Activated naive CD4-positive, alpha-beta T cell treated with anti-CD3 and anti-CD28 coated beads, Interleukin-2, amount 10 ng/mL, durations not matched to agents 7 days and 5 days (primary cell): Measurements from ENCODE around the gene STAT5A.

ENCODE experiments used
- CTCF ChIA-PET: fragments of 350-600 bp; sonication (Branson Sonifier 250); formaldehyde crosslinking; loops from one replicate; lab custom pipeline; 2021; ENCODE audit warnings: antibody characterized with exemption; lab: Charles Lee
- DNase-seq: peaks from one replicate; pipeline ENCODE4 v3.0.0-alpha.2; 2020
- H3K27ac Mint-ChIP-seq: one replicate; pipeline ENCODE4 v1.8.0; 2021; ENCODE audit warnings: mild to moderate bottlenecking, moderate library complexity, mixed read lengths
- H3K27me3 Mint-ChIP-seq: one replicate; pipeline ENCODE4 v1.8.0; 2021; ENCODE audit warnings: mild to moderate bottlenecking, mixed read lengths
- H3K36me3 Mint-ChIP-seq: one replicate; pipeline ENCODE4 v1.8.0; 2021; ENCODE audit warnings: mixed read lengths
- H3K4me1 Mint-ChIP-seq: one replicate; pipeline ENCODE4 v1.8.0; 2021; ENCODE audit warnings: mixed read lengths
- H3K4me3 Mint-ChIP-seq: one replicate; pipeline ENCODE4 v1.8.0; 2021; ENCODE audit warnings: mild to moderate bottlenecking, moderate library complexity, mixed read lengths
- H3K9me3 Mint-ChIP-seq: one replicate; pipeline ENCODE4 v1.8.0; 2021; ENCODE audit warnings: mixed read lengths

The STAT5A gene

DNA sequence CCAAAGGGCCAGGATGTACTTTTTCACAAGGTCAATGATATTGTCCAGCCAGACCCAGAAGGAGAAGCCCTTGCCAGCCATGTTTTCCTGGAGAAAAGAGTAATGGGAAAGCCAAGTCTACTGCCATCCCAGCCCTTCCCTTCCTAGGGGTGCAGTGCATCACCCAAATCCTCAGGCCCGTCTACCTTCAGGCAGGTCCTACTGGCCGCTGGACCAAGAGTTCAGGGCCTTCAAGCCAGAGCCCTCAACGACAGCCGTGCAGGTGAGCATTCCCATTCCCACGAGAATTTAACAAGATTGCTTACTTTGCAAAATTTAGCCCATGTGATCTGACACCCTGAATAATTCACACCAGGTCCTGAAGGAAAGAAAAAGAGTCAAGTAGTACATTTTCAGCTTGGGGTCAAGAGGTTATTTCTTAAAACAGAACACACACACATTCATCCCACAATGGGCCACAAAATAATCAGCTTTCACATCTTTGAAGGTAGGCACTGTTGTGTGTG lies 35.0 kb downstream of the STAT5A start:
- Mint-ChIP-seq H3K4me1 (peaks cover 49% of the 10 kb centered on the region), H3K9me3 (no peaks in the 10 kb centered on the region), H3K36me3 (peaks cover 60% of the 10 kb centered on the region), H3K4me3 (no peak overlapping the region), H3K27me3 (no peaks in the 10 kb centered on the region), H3K27ac (peak overlapping the region; percentile 78)
- DNase-seq = no peak
- CTCF ChIA-PET = interaction anchor here (0.7 to 8.1 kb wide), 16 partner anchors 11 to 101 kb away, joined by 3 to 237 read pairs (median 4); partner anchors contain the start of gene STAT3

DNA sequence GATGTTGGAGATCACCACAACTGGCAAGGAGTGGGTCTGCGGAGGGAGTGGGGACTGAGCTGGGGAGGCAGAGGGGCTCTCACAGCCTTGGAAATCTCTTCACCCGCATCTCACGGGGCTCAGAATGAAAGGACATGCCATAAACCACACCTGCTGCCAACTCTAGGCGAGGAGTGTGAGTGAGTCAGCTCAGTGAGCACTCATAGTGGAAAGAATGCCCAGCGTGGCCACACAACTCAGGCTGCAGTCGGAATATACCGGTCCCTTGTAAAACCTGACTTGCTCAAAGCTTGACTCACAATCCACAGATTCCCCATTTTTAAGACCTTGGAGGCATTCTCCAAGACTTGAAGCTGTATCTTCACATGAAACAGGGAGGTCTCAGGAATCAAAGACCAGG lies 36.7 kb downstream of the STAT5A start:
- no peak overlapping the region for H3K4me3 Mint-ChIP-seq
- H3K27ac Mint-ChIP-seq = no peak overlapping the region
- H3K36me3 Mint-ChIP-seq = peaks cover 58% of the 10 kb centered on the region
- peaks cover 33% of the 10 kb centered on the region for H3K4me1 Mint-ChIP-seq
- DNase-seq = no peak
- no peaks in the 10 kb centered on the region for H3K9me3 Mint-ChIP-seq
- CTCF ChIA-PET = interaction anchor here (0.6 to 8.1 kb wide), 3 partner anchors 45 to 203 kb away, joined by 3 to 237 read pairs (median 3); no protein-coding TSS in a partner anchor
- H3K27me3 Mint-ChIP-seq = no peaks in the 10 kb centered on the region

DNA sequence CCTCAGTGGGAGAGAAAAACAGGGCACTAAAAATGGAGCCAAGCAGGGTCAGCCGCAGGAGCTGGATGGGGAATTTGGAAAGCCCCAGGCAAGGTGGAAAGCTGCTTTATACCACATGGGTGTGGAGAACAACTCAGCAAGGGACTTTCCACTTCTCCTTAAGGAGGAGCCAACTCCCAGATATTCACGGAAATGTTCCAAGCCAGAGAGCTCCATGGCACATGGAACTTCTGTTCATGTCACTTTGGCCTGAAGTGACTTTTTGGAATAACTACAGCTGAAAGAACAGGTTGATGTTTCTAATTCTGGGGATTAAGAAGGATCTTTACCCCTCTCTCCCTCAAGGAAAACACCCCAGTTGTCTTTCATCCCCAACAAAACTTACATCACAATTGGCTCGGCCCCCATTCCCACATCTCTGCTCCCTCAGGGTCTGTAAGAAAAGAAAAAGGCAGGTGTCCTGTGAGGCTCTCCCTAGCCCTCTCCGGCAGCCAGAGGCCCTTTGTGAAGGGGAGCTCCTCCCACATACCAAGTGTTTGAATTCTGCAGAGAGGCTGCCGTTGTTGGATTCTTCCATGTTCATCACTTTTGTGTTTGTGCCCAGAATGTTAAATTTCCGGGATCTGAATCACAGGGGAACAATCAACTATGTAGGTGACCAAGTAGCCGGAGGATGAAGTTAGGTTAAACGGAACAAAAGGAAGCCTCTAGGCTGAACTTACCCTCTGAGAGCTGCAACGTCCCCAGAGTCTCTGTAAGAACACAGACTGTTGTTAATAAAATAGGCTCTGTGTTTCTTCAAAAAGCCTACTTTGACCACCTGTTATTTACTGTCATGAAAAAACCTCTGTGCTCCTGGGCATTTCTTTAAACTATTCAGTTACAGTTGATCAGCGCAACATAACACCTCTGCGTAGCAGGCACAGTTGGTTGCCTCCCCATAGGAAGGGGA lies 41.0 kb downstream of the STAT5A start:
- Mint-ChIP-seq H3K27ac (peak overlapping the region; percentile 24), H3K27me3 (no peaks in the 10 kb centered on the region), H3K4me3 (no peak overlapping the region), H3K36me3 (peaks cover 47% of the 10 kb centered on the region), H3K4me1 (peaks cover 8% of the 10 kb centered on the region), H3K9me3 (no peaks in the 10 kb centered on the region)
- no peak for DNase-seq
- CTCF ChIA-PET = interaction anchor here (1.0 to 1.8 kb wide), 3 partner anchors 25 to 198 kb away, joined by 3 to 5 read pairs (median 3); no protein-coding TSS in a partner anchor

DNA sequence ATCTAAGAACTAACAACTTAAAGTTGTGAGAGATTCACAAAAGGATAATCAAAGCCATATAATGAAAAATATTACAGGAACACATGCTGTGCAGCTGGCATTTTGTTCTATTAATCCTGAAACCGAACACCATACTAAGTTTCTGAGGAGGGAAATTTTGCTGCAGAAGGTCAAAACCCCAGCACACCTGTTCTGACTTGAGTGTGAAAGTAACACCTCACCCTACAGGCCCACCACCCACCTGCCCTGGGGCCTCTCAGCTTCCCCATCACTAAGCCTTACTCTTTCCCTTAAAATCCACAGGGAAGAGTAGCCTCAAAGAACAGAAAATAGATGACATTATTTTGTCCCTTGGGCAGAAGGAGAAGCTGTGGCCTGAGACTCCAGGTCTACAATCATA lies 44.8 kb downstream of the STAT5A start:
- Mint-ChIP-seq H3K27ac (no peak overlapping the region), H3K4me3 (no peak overlapping the region), H3K9me3 (no peaks in the 10 kb centered on the region), H3K27me3 (no peaks in the 10 kb centered on the region), H3K36me3 (peaks cover 53% of the 10 kb centered on the region), H3K4me1 (peaks cover 36% of the 10 kb centered on the region)
- DNase-seq = no peak
- CTCF ChIA-PET = no interaction called here

DNA sequence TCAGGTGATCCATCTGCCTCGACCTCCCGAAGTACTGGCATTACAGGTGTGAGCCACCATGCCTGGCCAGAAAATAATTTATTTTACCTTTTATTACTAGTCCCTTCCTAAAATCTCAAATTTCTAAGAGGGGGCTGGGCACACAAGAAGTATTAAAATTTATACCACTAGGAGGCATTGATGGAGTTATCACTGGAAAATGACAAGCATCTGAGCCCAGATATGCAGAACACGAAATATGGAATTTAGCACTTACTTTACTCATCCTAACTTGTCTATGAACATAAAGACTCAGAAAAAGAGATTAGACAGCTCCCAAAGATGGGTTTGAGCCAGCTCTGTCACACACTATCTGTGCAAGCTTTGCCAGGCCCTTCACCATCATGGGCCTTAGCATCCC lies 46.4 kb downstream of the STAT5A start:
- no peak for DNase-seq
- Mint-ChIP-seq H3K4me3 (no peak overlapping the region), H3K9me3 (no peaks in the 10 kb centered on the region), H3K36me3 (peaks cover 57% of the 10 kb centered on the region), H3K4me1 (peaks cover 50% of the 10 kb centered on the region), H3K27me3 (no peaks in the 10 kb centered on the region), H3K27ac (no peak overlapping the region)
- CTCF ChIA-PET = interaction anchor here (0.7 to 2.6 kb wide), 8 partner anchors 13 to 112 kb away, joined by 3 to 16 read pairs (median 4); partner anchors contain the start of gene STAT3

DNA sequence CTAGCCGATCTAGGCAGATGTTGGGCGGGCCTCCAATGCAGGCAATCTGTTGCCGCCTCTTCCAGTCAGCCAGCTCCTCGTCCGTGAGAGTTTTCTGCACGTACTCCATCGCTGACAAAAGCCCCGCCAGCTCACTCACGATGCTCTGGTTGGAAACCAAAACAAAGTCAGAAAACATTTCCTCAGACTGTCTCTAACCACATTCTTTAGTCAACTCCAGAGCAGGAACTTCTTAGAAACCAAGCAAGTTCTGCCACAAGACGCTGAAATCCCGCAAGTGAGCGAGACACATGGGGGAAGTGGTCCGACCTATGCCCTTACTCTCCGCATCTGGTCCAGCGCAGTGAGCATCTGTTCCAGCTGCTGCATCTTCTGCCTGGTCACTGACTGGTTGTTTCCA lies 49.1 kb downstream of the STAT5A start:
- H3K27ac Mint-ChIP-seq = peak overlapping the region; percentile 84
- H3K9me3 Mint-ChIP-seq = no peaks in the 10 kb centered on the region
- peak overlapping the region; percentile 13 for H3K4me3 Mint-ChIP-seq
- CTCF ChIA-PET = interaction anchor here (0.7 to 1.4 kb wide), 6 partner anchors 11 to 72 kb away, joined by 3 to 11 read pairs (median 4); partner anchors contain the start of gene STAT3
- H3K27me3 Mint-ChIP-seq = no peaks in the 10 kb centered on the region
- H3K36me3 Mint-ChIP-seq = peaks cover 65% of the 10 kb centered on the region
- peak; percentile 84 for DNase-seq
- H3K4me1 Mint-ChIP-seq = peaks cover 72% of the 10 kb centered on the region

DNA sequence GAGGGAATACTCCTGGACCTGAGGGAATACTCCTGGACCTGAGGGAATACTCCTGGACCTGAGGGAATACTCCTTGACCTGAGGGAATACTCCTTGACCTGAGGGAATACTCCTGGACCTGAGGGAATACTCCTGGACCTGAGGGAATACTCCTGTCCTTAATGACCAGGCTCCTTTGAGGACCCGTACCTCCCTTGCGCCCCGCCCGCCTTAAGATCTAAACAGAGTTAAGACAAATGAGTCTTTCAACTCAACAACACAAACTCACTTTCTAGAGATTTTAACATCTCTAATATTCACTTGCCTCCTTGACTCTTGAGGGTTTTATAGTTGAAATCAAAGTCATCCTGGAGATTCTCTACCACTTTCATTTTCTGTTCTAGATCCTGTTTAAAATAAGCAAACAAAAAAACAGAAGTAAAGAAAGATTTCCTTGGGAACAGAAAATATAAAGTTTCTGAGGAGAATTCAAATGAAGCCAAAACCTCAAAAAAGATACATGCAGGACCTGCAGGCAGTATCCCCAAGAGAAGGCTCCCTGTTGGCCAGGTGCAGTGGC lies 50.2 kb downstream of the STAT5A start:
- H3K27ac Mint-ChIP-seq = peak overlapping the region; percentile 91
- peak; percentile 37 for DNase-seq
- peaks cover 67% of the 10 kb centered on the region for H3K36me3 Mint-ChIP-seq
- no peaks in the 10 kb centered on the region for H3K27me3 Mint-ChIP-seq
- CTCF ChIA-PET = interaction anchor here (0.5 to 2.1 kb wide), 3 partner anchors 11 to 64 kb away, joined by 3 to 6 read pairs (median 6); no protein-coding TSS in a partner anchor
- peak overlapping the region; percentile 40 for H3K4me3 Mint-ChIP-seq
- no peaks in the 10 kb centered on the region for H3K9me3 Mint-ChIP-seq
- H3K4me1 Mint-ChIP-seq = peaks cover 76% of the 10 kb centered on the region

DNA sequence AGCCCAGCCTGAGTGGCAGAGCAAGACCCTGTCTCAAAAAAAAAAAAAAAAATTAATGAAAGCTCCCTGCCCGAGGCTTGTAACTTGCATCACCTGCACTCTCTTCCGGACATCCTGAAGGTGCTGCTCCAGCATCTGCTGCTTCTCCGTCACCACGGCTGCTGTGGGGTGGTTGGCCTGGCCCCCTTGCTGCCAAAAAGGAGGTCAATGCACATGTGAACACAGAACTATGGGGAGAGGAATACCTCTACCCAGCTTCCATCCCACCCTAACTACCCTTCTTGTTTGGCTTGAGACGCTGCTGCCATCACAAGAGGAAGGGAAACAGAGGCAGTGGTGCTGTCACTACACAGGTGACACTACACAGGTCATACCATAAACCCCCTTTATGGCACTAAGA lies 50.9 kb downstream of the STAT5A start:
- Mint-ChIP-seq H3K9me3 (no peaks in the 10 kb centered on the region), H3K4me1 (peaks cover 76% of the 10 kb centered on the region), H3K36me3 (peaks cover 70% of the 10 kb centered on the region), H3K27ac (peak overlapping the region; percentile 85), H3K4me3 (no peak overlapping the region), H3K27me3 (no peaks in the 10 kb centered on the region)
- CTCF ChIA-PET = interaction anchor here (0.5 to 2.1 kb wide), 3 partner anchors 10 to 64 kb away, joined by 3 to 6 read pairs (median 6); no protein-coding TSS in a partner anchor
- no peak for DNase-seq

DNA sequence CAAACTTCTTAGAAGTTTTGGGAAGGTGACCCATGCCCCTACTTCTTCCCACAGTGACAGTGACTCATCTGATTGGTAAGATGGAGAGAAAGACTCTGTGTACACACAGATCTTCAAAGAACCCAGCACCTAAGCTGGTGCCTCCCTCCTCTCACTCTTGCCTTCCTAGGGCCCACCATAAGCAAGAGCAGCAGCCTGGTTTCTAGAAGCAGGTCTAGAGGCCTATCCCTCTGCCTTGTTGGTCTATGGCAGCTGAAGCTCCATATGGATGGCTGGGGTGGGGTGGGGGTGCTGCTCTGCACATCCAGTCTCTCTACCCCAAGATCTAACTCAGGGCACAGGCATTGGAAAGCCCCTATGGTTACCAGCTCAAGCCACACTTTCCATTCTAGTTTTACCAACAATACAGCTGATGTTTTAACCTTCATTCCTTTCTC lies 52.4 kb downstream of the STAT5A start:
- peak; percentile 25 for DNase-seq
- H3K9me3 Mint-ChIP-seq = no peaks in the 10 kb centered on the region
- H3K27ac Mint-ChIP-seq = peak overlapping the region; percentile 86
- no peak overlapping the region for H3K4me3 Mint-ChIP-seq
- H3K4me1 Mint-ChIP-seq = peaks cover 62% of the 10 kb centered on the region
- H3K27me3 Mint-ChIP-seq = no peaks in the 10 kb centered on the region
- CTCF ChIA-PET = interaction anchor here (0.9 to 2.1 kb wide), 4 partner anchors 17 to 62 kb away, joined by 3 to 6 read pairs (median 3); no protein-coding TSS in a partner anchor
- peaks cover 66% of the 10 kb centered on the region for H3K36me3 Mint-ChIP-seq

DNA sequence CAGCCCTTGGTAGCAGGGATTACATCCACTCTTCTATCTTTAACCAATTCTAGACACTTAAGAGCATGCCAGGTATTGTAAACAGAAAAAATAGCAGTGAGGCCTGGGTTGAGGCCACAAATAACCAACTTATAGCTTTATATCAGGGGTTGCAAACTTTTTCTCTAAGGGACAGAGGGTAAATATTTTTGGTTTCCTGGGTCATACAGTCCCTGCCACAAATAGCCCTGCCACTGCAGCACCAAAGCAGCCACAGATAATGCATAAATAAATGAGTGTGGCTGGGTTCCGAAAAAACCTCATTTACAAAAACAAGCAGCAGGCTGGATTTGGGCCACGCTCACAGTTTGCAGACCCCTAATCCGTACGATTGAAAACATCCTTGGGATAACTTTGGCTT lies 53.3 kb downstream of the STAT5A start:
- peaks cover 56% of the 10 kb centered on the region for H3K4me1 Mint-ChIP-seq
- H3K36me3 Mint-ChIP-seq = peaks cover 70% of the 10 kb centered on the region
- no peak overlapping the region for H3K4me3 Mint-ChIP-seq
- no peaks in the 10 kb centered on the region for H3K27me3 Mint-ChIP-seq
- H3K27ac Mint-ChIP-seq = peak overlapping the region; percentile 86
- DNase-seq = no peak
- CTCF ChIA-PET = interaction anchor here (1.0 to 1.3 kb wide), 2 partner anchors 18 to 19 kb away, joined by 3 read pairs; no protein-coding TSS in a partner anchor
- H3K9me3 Mint-ChIP-seq = no peaks in the 10 kb centered on the region

DNA sequence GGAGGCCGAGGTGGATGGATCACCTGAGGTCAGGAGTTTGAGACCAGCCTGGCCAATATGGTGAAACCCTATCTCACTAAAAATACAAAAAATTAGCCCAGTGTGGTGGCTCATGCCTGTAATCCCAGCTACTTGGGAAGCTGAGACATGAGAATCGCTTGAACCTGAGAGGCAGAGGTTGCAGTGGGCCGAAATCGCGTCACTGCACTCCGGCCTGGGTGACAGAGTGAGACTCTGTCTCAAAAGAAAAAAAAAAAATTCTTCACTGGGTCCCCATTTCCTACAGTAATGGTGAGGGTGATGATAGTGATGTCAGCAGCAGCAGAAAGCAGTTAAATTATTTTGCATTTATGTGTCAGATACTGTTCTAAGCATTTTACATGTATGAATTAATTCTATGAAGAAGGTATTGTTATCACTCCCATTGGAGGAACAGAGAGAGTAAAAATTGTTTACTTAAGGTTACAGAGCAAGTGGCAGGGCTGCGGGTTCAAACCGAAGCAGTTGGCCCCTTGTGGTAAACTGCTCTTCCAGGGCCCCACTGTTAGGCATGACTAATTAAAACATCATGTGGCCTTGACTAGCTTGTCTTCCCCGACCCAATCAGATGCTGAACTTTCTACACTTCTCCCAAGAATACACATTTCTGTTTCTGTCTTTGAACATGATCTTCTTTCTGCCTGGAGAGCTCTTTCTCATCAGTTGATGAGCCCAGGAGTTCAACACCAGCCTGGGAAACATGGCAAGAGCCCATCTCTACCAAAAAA lies 54.1 kb downstream of the STAT5A start:
- DNase-seq = peak; percentile 35
- peak overlapping the region; percentile 86 for H3K27ac Mint-ChIP-seq
- H3K9me3 Mint-ChIP-seq = no peaks in the 10 kb centered on the region
- peaks cover 53% of the 10 kb centered on the region for H3K4me1 Mint-ChIP-seq
- H3K36me3 Mint-ChIP-seq = peaks cover 71% of the 10 kb centered on the region
- CTCF ChIA-PET = interaction anchor here (1.0 to 1.4 kb wide), 4 partner anchors 15 to 64 kb away, joined by 3 to 4 read pairs (median 3); partner anchors contain the start of gene STAT3
- no peak overlapping the region for H3K4me3 Mint-ChIP-seq
- no peaks in the 10 kb centered on the region for H3K27me3 Mint-ChIP-seq

DNA sequence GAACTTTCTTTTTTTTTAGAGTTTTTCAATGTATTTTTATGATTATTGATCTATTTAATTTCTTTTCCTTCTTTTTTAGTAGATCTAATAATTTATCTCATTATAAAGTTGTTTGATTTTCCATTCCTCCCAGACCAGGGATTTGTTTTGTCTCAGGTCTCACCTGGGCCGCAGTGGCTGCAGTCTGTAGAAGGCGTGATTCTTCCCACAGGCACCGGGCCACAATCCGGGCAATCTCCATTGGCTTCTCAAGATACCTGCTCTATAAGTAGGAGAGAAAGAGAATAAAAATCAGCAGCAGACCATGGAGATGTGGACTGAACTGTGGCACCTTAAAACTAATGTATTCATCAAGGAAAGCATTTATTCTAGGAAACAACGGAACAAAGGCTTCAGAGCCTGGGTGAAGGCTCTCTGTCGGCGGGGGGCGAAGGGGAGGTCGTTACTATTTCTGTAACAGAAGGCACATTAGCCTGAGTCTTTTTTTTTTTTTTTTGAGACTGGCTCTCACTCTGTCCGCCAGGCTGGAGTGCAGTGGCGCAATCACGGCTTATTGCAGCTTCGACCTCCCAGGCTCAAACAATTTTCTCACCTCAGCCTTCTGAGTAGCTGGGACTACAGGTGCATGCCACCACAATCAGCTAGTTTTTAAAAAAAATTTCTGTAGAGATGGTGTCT lies 57.2 kb downstream of the STAT5A start:
- Mint-ChIP-seq H3K36me3 (peaks cover 64% of the 10 kb centered on the region), H3K9me3 (no peaks in the 10 kb centered on the region)

DNA sequence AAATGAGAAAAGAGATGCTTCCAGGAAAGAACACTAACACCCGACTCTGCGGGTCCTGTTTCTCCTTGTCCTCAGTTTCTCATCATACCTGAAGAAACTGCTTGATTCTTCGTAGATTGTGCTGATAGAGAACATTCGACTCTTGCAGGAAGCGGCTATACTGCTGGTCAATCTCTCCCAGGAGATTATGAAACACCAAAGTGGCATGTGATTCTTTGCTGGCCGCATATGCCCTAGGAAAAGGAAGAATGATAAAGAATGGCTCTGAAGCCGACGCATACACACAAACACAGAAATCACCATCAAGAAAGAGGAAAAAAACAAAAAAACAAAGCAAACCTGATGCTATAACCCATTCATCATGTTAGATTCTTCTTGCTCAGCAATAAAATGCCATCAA lies 58.2 kb downstream of the STAT5A start:
- H3K4me1 Mint-ChIP-seq = peaks cover 40% of the 10 kb centered on the region
- CTCF ChIA-PET = no interaction called here
- no peak for DNase-seq
- H3K36me3 Mint-ChIP-seq = peaks cover 55% of the 10 kb centered on the region
- H3K27ac Mint-ChIP-seq = no peak overlapping the region
- no peaks in the 10 kb centered on the region for H3K27me3 Mint-ChIP-seq
- no peaks in the 10 kb centered on the region for H3K9me3 Mint-ChIP-seq
- no peak overlapping the region for H3K4me3 Mint-ChIP-seq

More for the DNA sequence above, 57.2 kb downstream of the STAT5A start:
- Mint-ChIP-seq H3K4me1 (peaks cover 49% of the 10 kb centered on the region), H3K27me3 (no peaks in the 10 kb centered on the region), H3K27ac (peak overlapping the region; percentile 37), H3K4me3 (no peak overlapping the region)
- DNase-seq = no peak
- CTCF ChIA-PET = no interaction called here
